Mucosa of descending colon (tissue), 3 donors: ENCODE data around the gene NR4A3. TPM values are rescaled to one million over a fixed set of nuclear protein-coding genes. Genes with fewer than 3 reads are reported as not detected.

Experiments
- ATAC-seq: fragments of 200-7000 bp; cut with Tn5 transposase; one replicate; pipeline ENCODE4 v1.9.1; 2020; ENCODE audit warnings: mild to moderate bottlenecking, moderate library complexity
- DNase-seq, 3 donors: peaks; one replicate each; pipeline ENCODE4 v3.0.0-alpha.2; 2020
- H3K36me3 ChIP-seq: fragments of 200-600 bp; one replicate; pipeline ENCODE4 v1.8.0; 2021; ENCODE audit warnings: low read depth, mild to moderate bottlenecking
- H3K4me1 ChIP-seq: fragments of 200-600 bp; one replicate; pipeline ENCODE4 v1.8.0; 2021; ENCODE audit warnings: low read depth, mild to moderate bottlenecking
- H3K4me3 ChIP-seq: fragments of 200-600 bp; one replicate; pipeline ENCODE4 v1.8.0; 2021; ENCODE audit warnings: mild to moderate bottlenecking
- H3K9me3 ChIP-seq: fragments of 200-600 bp; one replicate; pipeline ENCODE4 v1.8.0; 2021; ENCODE audit warnings: mild to moderate bottlenecking
- CTCF ChIP-seq: fragments of 200-600 bp; IDR thresholded peaks from one replicate; pipeline ENCODE4 v1.8.0; 2022; ENCODE audit warnings: antibody characterized with exemption, mild to moderate bottlenecking
- intact Hi-C, 2 donors: fragments of 100-400 bp; cut with DNase I in 1 of 2; cut with micrococcal nuclease in 1 of 2; formaldehyde crosslinking; loops; one replicate each; pipeline versions ENCODE4 v1.11.0 to v1.11.1; 2022; cut with DNase I, micrococcal nuclease
- total RNA-seq, 3 donors: library from RNA; stranded (reverse); fragmentation: NEBNext Ultra II Directional in 2 of 3; extraction: Animal tissue kit (Norgen Biotek cat#: 25700) in 2 of 3; gene quantifications; one replicate each; pipeline versions ENCODE4 v1.2.1 to v1.2.4, GENCODE V29; 2021 to 2023
- donor health status: DM: no; HTN: no; CAD: no; lungs with moderate emphysema.
- donor health status: DM: no; HTN: no; CAD: no.
- donor health status: DM: no; HTN: yes; CAD: no.

The NR4A3 gene
- total RNA-seq, 3 donors from 2014 or later: 0.51 to 25.0 (median 0.69) TPM

- no peak for TF ChIP-seq CTCF
- no peaks in the 10 kb centered on the region for H3K4me1 ChIP-seq
- H3K4me3 ChIP-seq: no peak overlapping the region
- ATAC-seq (no peak), DNase-seq (no peak)
- H3K9me3 ChIP-seq: no peaks in the 10 kb centered on the region
- intact Hi-C loops: no loop called here
- H3K36me3 ChIP-seq: no peaks in the 10 kb centered on the region
These were observed 47.2 kb downstream of the NR4A3 start for GRCh38 chr9:99868845-99869244.

- no peak for ATAC-seq
These were observed 48.4 kb downstream of the NR4A3 start for GRCh38 chr9:99870126-99870525.

GRCh38 chr9:99873531-99873930, 51.8 kb downstream of the NR4A3 start:
- no peak for ATAC-seq
- no peak for DNase-seq
- H3K36me3 ChIP-seq: no peaks in the 10 kb centered on the region
- intact Hi-C loops: no loop called here
- H3K4me3 ChIP-seq: no peak overlapping the region
- H3K9me3 ChIP-seq: no peaks in the 10 kb centered on the region
- no peaks in the 10 kb centered on the region for H3K4me1 ChIP-seq
- no peak for TF ChIP-seq CTCF

More at GRCh38 chr9:99870126-99870525, 48.4 kb downstream of the NR4A3 start:
- intact Hi-C loops: no loop called here
- DNase-seq: no peak
- Histone ChIP-seq H3K4me3 (no peak overlapping the region), H3K9me3 (no peaks in the 10 kb centered on the region), H3K4me1 (no peaks in the 10 kb centered on the region), H3K36me3 (no peaks in the 10 kb centered on the region)
- TF ChIP-seq CTCF: no peak

GRCh38 chr9:99873943-99874584, 52.4 kb downstream of the NR4A3 start:
- no peak for ATAC-seq
- TF ChIP-seq CTCF: no peak
- DNase-seq: no peak
- H3K36me3 ChIP-seq: no peaks in the 10 kb centered on the region
- intact Hi-C loops: no loop called here
- H3K4me1 ChIP-seq: no peaks in the 10 kb centered on the region
- H3K9me3 ChIP-seq: no peaks in the 10 kb centered on the region
- no peak overlapping the region for H3K4me3 ChIP-seq

- no peaks in the 10 kb centered on the region for H3K9me3 ChIP-seq
- no peak overlapping the region for H3K4me3 ChIP-seq
- intact Hi-C loops: no loop called here
- no peak for ATAC-seq
- no peaks in the 10 kb centered on the region for H3K36me3 ChIP-seq
- DNase-seq: no peak
- no peaks in the 10 kb centered on the region for H3K4me1 ChIP-seq
- no peak for TF ChIP-seq CTCF
These were observed 54.5 kb downstream of the NR4A3 start for GRCh38 chr9:99876190-99876589.

GRCh38 chr9:99878651-99879050, 57.0 kb downstream of the NR4A3 start:
- TF ChIP-seq CTCF: no peak
- intact Hi-C loops: no loop called here
- DNase-seq: no peak
- no peak for ATAC-seq
- Histone ChIP-seq H3K9me3 (no peaks in the 10 kb centered on the region), H3K36me3 (no peaks in the 10 kb centered on the region), H3K4me1 (no peaks in the 10 kb centered on the region), H3K4me3 (no peak overlapping the region)
